ENCODE data around the gene GRIA1.

Gene GRIA1

GRCh38 chr5:153745778-153746395 is 255.4 kb downstream of the GRIA1 start:
- no peak for DNase-seq

GRCh38 chr5:153746440-153746839 is 256.0 kb downstream of the GRIA1 start:
- no peak for DNase-seq

GRCh38 chr5:153748823-153749222 is 258.4 kb downstream of the GRIA1 start:
- DNase-seq = no peak

GRCh38 chr5:153749960-153750359 is 259.5 kb downstream of the GRIA1 start:
- no peak for DNase-seq

GRCh38 chr5:153751251-153751650 is 260.8 kb downstream of the GRIA1 start:
- no peak for DNase-seq

GRCh38 chr5:153752890-153753289 is 262.4 kb downstream of the GRIA1 start:
- no peak for DNase-seq

- DNase-seq = no peak
Observed at GRCh38 chr5:153753645-153754432, 263.4 kb downstream of the GRIA1 start.

GRCh38 chr5:153755913-153756500 is 265.5 kb downstream of the GRIA1 start:
- no peak for DNase-seq

- no peak for DNase-seq
Observed at GRCh38 chr5:153756540-153756939, 266.1 kb downstream of the GRIA1 start.

- DNase-seq = no peak
Observed at GRCh38 chr5:153765987-153766386, 275.5 kb downstream of the GRIA1 start.

- DNase-seq = no peak
Observed at GRCh38 chr5:153767221-153768188, 277.0 kb downstream of the GRIA1 start.

- DNase-seq = no peak
Observed at GRCh38 chr5:153770066-153770465, 279.6 kb downstream of the GRIA1 start.

GRCh38 chr5:153774686-153775085 is 284.2 kb downstream of the GRIA1 start:
- no peak for DNase-seq

- DNase-seq = no peak
Observed at GRCh38 chr5:153775923-153776322, 285.5 kb downstream of the GRIA1 start.

- no peak for DNase-seq
Observed at GRCh38 chr5:153777681-153778581, 287.5 kb downstream of the GRIA1 start.

- DNase-seq = no peak
Observed at GRCh38 chr5:153779836-153780235, 289.4 kb downstream of the GRIA1 start.

GRCh38 chr5:153780876-153781705 is 290.6 kb downstream of the GRIA1 start:
- no peak for DNase-seq

GRCh38 chr5:153782589-153783361 is 292.3 kb downstream of the GRIA1 start:
- no peak for DNase-seq

GRCh38 chr5:153783362-153783658 is 292.8 kb downstream of the GRIA1 start:
- DNase-seq = no peak

GRCh38 chr5:153784277-153784676 is 293.8 kb downstream of the GRIA1 start:
- no peak for DNase-seq
